Activated T-cell treated with anti-CD3 and anti-CD28 coated beads, Interleukin-2, amount 50 U/mL, for 48 hours (primary cell): ENCODE measurements around the gene SPAG16.
"Not testable (repeated sequence)": the region's sequence is repeated elsewhere in the genome, so short reads cannot be mapped to it uniquely, and the experiment has no call there.

ENCODE experiments used
- DNase-seq, 2 experiments: peaks; one replicate each; pipeline ENCODE4 v3.0.0-alpha.2; 2020

SPAG16 gene

DNA sequence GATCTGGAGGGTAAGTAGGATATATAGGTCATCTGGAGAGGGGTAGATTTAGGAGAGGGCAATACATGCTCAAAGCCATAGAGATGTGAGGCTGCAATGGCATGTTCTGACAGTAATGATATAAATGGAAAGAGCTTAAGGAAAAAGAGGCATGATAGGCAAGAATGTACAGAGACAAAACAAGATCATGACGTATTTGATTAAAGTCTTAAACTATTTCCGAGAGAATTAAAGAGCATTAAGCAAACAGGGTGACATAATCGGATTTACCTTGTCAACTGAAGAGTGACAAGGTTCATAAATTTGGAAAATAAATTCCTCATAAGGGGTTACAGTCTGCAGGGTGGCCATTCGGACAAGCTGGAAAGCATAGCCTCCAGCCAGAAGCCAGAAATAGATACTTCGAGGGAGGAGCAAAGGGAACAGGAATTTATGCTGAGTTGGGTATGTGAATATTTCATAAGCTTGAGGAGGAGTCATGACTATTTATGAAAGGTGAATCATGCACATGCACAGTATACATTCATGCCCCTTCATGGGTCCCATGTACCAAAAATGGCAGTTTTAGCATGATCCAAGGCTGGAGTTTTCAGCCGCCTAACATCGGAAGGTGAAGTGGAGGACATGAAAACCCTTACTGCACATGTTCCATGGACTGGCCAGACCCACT lies 730.4 kb downstream of the SPAG16 start:
- DNase-seq, result no peak

DNA sequence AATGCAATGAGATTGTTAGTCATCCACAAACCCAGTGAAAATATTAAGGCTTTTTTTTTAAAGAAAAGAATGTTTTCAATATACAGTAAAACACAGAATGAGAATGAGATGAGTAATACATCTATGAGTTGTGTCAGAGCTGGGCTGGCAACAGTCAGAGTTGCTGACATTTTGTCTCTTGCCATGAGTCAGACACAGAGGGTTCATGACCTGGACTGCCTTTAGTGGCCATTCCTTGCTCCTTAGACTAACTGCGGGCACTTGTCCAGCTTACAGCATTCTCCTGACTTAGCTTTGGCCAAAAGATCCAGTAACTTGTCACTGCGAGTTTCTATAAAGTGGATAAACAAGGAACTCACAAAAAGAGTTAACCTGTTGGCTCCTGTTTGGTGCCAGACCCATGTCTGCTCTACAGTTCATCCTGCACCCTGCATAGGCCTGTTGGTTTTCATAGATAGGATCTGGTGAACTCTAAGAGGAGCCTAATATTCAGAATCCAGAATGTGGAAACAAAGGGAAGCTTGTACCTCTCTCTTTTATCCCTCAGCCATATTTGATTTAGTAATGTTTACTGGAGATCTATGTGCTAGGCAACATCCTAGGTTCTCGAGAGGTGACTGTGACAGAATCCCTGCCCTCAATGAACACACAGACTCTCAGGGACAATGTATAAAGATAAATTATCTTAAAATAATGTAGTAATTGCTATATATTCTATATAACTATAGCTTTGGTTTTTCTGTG lies 735.1 kb downstream of the SPAG16 start:
- DNase-seq, result no peak

DNA sequence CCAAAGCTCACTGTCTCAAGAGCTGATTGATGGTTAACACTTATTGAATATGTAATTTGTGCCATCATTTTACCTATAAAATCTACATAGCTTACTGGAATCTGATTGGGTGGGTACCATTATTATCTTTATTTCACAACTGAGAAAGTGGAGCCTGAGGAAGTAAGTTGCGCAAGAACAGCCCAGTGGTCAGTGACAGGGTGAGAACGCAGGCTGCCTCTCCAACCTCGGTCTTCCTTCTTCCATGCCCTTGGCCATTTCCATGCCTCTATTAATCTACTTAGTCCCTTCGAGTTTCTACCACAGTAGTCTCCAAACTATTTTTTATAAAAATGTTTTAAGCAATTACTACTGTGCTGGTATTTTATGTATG lies 735.7 kb downstream of the SPAG16 start:
- no peak for DNase-seq

GRCh38 chr2:214029190-214029589 lies 744.9 kb downstream of the SPAG16 start:
- DNase-seq, result no peak

DNA sequence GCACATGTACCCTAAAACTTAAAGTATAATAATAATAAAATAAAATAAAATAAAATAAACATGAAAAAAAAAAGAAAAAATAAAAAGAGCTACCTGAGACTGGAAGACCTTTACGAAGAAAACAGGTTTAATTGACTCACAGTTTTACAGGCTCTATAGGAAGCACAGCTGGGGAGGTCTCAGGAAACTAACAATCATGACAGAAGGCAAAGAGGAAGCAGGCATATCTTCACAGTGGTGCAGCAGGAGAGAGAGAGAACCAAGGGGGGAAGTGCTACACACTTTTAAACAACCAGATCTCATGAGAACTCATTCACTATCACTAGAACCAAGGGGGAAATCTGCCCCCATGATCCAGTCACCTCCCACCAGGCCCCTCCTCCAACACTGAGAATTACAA lies 747.3 kb downstream of the SPAG16 start:
- no peak for DNase-seq

GRCh38 chr2:214034417-214034816 lies 750.2 kb downstream of the SPAG16 start:
- no peak for DNase-seq

GRCh38 chr2:214035091-214035852 lies 751.0 kb downstream of the SPAG16 start:
- DNase-seq, result no peak

GRCh38 chr2:214035921-214036320 lies 751.7 kb downstream of the SPAG16 start:
- DNase-seq, result no peak

GRCh38 chr2:214038186-214038585 lies 753.9 kb downstream of the SPAG16 start:
- no peak for DNase-seq

- DNase-seq, result no peak
Observed at GRCh38 chr2:214050731-214051130, 766.5 kb downstream of the SPAG16 start.

GRCh38 chr2:214051585-214051984 lies 767.3 kb downstream of the SPAG16 start:
- no peak for DNase-seq

DNA sequence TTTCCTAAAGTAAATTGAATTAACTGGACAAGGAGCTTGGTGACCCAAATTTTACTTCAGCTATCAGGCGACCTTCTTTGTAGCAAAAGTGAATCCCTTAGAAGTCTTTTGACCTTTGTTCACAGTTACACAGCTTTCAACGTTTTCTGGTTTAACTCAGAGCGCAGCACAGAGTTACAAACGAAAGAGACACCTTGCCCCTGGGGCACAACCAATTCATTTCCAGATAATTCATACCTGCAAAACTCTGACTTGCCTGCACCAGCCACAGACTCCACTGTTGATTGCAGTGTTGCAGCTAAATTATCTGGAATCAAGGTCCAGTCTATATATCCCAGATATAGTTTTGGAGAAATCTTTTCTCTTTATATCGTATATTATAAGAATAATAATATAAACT lies 768.0 kb downstream of the SPAG16 start:
- DNase-seq, result no peak

DNA sequence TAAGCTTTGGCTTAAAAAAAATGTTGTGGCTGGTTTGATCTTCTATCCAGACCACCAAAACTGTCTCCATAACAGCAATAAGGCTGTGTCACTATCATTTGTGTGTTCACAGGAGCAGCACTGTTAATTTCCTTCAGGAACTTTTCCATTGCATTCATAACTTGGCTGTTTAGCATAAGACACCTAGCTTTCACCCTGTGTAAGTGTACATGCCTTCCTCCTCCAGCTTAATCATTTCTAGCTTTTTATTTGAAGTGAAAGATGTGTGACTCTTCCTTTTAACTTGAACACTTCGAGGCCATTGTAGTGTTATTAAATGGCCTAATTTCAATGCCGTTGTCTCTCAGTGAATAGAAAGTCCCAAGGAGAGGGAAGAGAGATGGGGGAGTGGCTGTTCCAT lies 773.7 kb downstream of the SPAG16 start:
- no peak for DNase-seq

GRCh38 chr2:214062279-214062678 lies 778.0 kb downstream of the SPAG16 start:
- not testable (repeated sequence) for DNase-seq

GRCh38 chr2:214064471-214064870 lies 780.2 kb downstream of the SPAG16 start:
- DNase-seq, result no peak

GRCh38 chr2:214066862-214067261 lies 782.6 kb downstream of the SPAG16 start:
- DNase-seq, result no peak

- no peak for DNase-seq
Observed at GRCh38 chr2:214069254-214069653, 785.0 kb downstream of the SPAG16 start.

- DNase-seq, result no peak
Observed at GRCh38 chr2:214075456-214075855, 791.2 kb downstream of the SPAG16 start.

GRCh38 chr2:214076527-214076926 lies 792.3 kb downstream of the SPAG16 start:
- no peak for DNase-seq

GRCh38 chr2:214077727-214078126 lies 793.5 kb downstream of the SPAG16 start:
- no peak for DNase-seq

- DNase-seq, result no peak
Observed at GRCh38 chr2:214079032-214079431, 794.8 kb downstream of the SPAG16 start.

DNA sequence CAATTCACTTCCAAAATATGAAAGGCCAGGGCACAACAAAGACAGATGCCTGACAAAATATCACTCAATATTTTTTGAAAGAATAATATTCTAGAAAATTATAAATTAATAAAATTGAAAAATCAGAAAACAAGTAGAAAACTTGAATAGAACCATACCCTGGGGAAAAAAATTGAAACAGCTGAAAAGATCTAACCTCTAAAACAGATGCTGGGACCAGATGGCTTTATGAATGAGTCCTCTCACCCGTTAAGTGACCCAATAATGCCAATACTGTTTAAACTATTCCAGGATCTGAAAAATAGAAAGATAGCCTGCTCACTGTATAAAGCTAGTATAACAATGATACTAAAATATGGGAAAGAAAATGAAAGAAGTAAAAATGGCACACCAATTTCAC lies 804.3 kb downstream of the SPAG16 start:
- DNase-seq, result no peak

DNA sequence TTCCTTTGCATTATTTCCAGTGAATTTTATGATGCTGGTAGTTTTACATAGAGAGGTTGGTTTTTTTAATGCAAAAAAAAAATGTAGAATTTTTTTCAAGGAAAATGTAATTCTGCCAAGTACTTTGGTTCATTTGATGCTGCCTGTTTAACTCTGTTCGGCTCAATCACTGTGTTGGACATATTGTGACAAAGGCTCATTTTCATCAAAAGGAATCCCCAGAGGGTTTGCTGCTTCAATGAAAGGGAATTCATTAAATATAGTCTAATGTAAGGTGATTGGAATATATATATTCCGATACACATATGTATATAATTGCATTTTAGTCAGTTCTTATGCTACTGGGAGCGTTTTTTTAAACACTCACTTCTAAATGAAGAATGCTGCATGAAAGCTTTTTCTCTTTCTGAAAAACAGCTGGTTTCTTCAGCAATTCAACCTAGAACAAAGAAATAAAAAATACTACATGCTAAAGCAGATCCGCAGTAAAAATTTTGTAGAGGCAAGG lies 812.0 kb downstream of the SPAG16 start:
- DNase-seq, result no peak

DNA sequence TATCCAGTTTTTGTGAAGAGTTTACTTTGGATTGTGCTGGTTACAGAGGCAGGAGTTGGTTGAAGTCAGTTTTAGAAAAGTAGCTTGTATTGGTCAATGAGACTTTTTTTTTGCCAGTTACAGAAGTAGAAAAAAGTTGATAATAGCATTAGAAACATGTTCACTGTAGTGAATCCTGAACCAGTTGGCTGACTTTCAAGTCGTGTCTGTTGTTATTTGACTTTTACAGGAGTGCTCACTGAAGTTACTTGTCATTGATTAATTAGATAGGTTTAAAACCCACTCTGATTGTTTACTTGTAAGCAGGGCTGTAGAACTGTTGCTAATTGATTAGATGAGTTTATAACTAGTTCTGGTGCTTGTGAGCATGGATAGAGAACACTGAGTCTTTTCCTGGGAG lies 814.5 kb downstream of the SPAG16 start:
- DNase-seq, result no peak
